ENCODE data around the gene KLF15.

Gene KLF15

GRCh38 chr3:126380011-126380768 is 23.0 kb upstream of the KLF15 start:
- H3K36me3 ChIP-seq (ENCODE audit: control insufficient read depth in 1 of 2, insufficient read depth in 2 of 2, low read length in 2 of 2): no peaks in the 10 kb centered on the region
- H3K4me1 ChIP-seq (ENCODE audit: control insufficient read depth in 1 of 2, insufficient read depth in 2 of 2, low read length in 2 of 2): no peaks in the 10 kb centered on the region
- no peak overlapping the region for H3K27ac ChIP-seq (ENCODE audit: low read length)
- H3K27me3 ChIP-seq (ENCODE audit: low read depth, low read length): no peaks in the 10 kb centered on the region
- no peaks in the 10 kb centered on the region for H3K9me3 ChIP-seq (ENCODE audit: control insufficient read depth in 1 of 2, low read length in 2 of 2)
- H3K4me3 ChIP-seq (ENCODE audit: low read depth in 1 of 2, low read length in 2 of 2): no peak overlapping the region

- Histone ChIP-seq H3K36me3 (ENCODE audit: control insufficient read depth in 1 of 2, insufficient read depth in 2 of 2, low read length in 2 of 2) (no peaks in the 10 kb centered on the region), H3K4me3 (ENCODE audit: low read depth in 1 of 2, low read length in 2 of 2) (no peak overlapping the region), H3K4me1 (ENCODE audit: control insufficient read depth in 1 of 2, insufficient read depth in 2 of 2, low read length in 2 of 2) (peaks cover 0 to 5% of the 10 kb centered on the region in 2 donors), H3K9me3 (ENCODE audit: control insufficient read depth in 1 of 2, low read length in 2 of 2) (no peaks in the 10 kb centered on the region), H3K27me3 (ENCODE audit: low read depth, low read length) (no peaks in the 10 kb centered on the region), H3K27ac (ENCODE audit: low read length) (no peak overlapping the region)
Observed at GRCh38 chr3:126378341-126378751, 21.1 kb upstream of the KLF15 start.

GRCh38 chr3:126377211-126377610 is 20.0 kb upstream of the KLF15 start:
- Histone ChIP-seq H3K4me3 (ENCODE audit: low read depth in 1 of 2, low read length in 2 of 2) (no peak overlapping the region), H3K27ac (ENCODE audit: low read length) (no peak overlapping the region), H3K9me3 (ENCODE audit: control insufficient read depth in 1 of 2, low read length in 2 of 2) (no peaks in the 10 kb centered on the region), H3K27me3 (ENCODE audit: low read depth, low read length) (no peaks in the 10 kb centered on the region), H3K4me1 (ENCODE audit: control insufficient read depth in 1 of 2, insufficient read depth in 2 of 2, low read length in 2 of 2) (peaks cover 0 to 5% of the 10 kb centered on the region in 2 donors), H3K36me3 (ENCODE audit: control insufficient read depth in 1 of 2, insufficient read depth in 2 of 2, low read length in 2 of 2) (no peaks in the 10 kb centered on the region)

- H3K27me3 ChIP-seq (ENCODE audit: low read depth, low read length): no peaks in the 10 kb centered on the region
- no peaks in the 10 kb centered on the region for H3K36me3 ChIP-seq (ENCODE audit: control insufficient read depth in 1 of 2, insufficient read depth in 2 of 2, low read length in 2 of 2)
- H3K9me3 ChIP-seq (ENCODE audit: control insufficient read depth in 1 of 2, low read length in 2 of 2): no peaks in the 10 kb centered on the region
- H3K27ac ChIP-seq (ENCODE audit: low read length): no peak overlapping the region
- H3K4me1 ChIP-seq (ENCODE audit: control insufficient read depth in 1 of 2, insufficient read depth in 2 of 2, low read length in 2 of 2): peaks cover 0 to 5% of the 10 kb centered on the region in 2 donors
- H3K4me3 ChIP-seq (ENCODE audit: low read depth in 1 of 2, low read length in 2 of 2): no peak overlapping the region
Observed at GRCh38 chr3:126376444-126376843, 19.2 kb upstream of the KLF15 start.

GRCh38 chr3:126375835-126376331 is 18.7 kb upstream of the KLF15 start:
- peaks cover 0 to 5% of the 10 kb centered on the region in 2 donors for H3K4me1 ChIP-seq (ENCODE audit: control insufficient read depth in 1 of 2, insufficient read depth in 2 of 2, low read length in 2 of 2)
- no peaks in the 10 kb centered on the region for H3K27me3 ChIP-seq (ENCODE audit: low read depth, low read length)
- no peaks in the 10 kb centered on the region for H3K9me3 ChIP-seq (ENCODE audit: control insufficient read depth in 1 of 2, low read length in 2 of 2)
- no peak overlapping the region for H3K4me3 ChIP-seq (ENCODE audit: low read depth in 1 of 2, low read length in 2 of 2)
- H3K36me3 ChIP-seq (ENCODE audit: control insufficient read depth in 1 of 2, insufficient read depth in 2 of 2, low read length in 2 of 2): no peaks in the 10 kb centered on the region
- no peak overlapping the region for H3K27ac ChIP-seq (ENCODE audit: low read length)

GRCh38 chr3:126373682-126374601 is 16.7 kb upstream of the KLF15 start:
- Histone ChIP-seq H3K36me3 (ENCODE audit: control insufficient read depth in 1 of 2, insufficient read depth in 2 of 2, low read length in 2 of 2) (no peaks in the 10 kb centered on the region), H3K9me3 (ENCODE audit: control insufficient read depth in 1 of 2, low read length in 2 of 2) (no peaks in the 10 kb centered on the region), H3K27ac (ENCODE audit: low read length) (no peak overlapping the region), H3K27me3 (ENCODE audit: low read depth, low read length) (no peaks in the 10 kb centered on the region), H3K4me3 (ENCODE audit: low read depth in 1 of 2, low read length in 2 of 2) (no peak overlapping the region), H3K4me1 (ENCODE audit: control insufficient read depth in 1 of 2, insufficient read depth in 2 of 2, low read length in 2 of 2) (peaks cover 0 to 5% of the 10 kb centered on the region in 2 donors)

GRCh38 chr3:126373146-126373613 is 16.0 kb upstream of the KLF15 start:
- Histone ChIP-seq H3K27ac (ENCODE audit: low read length) (no peak overlapping the region), H3K27me3 (ENCODE audit: low read depth, low read length) (no peaks in the 10 kb centered on the region), H3K9me3 (ENCODE audit: control insufficient read depth in 1 of 2, low read length in 2 of 2) (no peaks in the 10 kb centered on the region), H3K4me1 (ENCODE audit: control insufficient read depth in 1 of 2, insufficient read depth in 2 of 2, low read length in 2 of 2) (peaks cover 0 to 5% of the 10 kb centered on the region in 2 donors), H3K4me3 (ENCODE audit: low read depth in 1 of 2, low read length in 2 of 2) (no peak overlapping the region), H3K36me3 (ENCODE audit: control insufficient read depth in 1 of 2, insufficient read depth in 2 of 2, low read length in 2 of 2) (no peaks in the 10 kb centered on the region)

GRCh38 chr3:126372413-126373145 is 15.4 kb upstream of the KLF15 start:
- Histone ChIP-seq H3K27me3 (ENCODE audit: low read depth, low read length) (no peaks in the 10 kb centered on the region), H3K36me3 (ENCODE audit: control insufficient read depth in 1 of 2, insufficient read depth in 2 of 2, low read length in 2 of 2) (no peaks in the 10 kb centered on the region), H3K4me1 (ENCODE audit: control insufficient read depth in 1 of 2, insufficient read depth in 2 of 2, low read length in 2 of 2) (peaks cover 0 to 5% of the 10 kb centered on the region in 2 donors), H3K27ac (ENCODE audit: low read length) (no peak overlapping the region), H3K4me3 (ENCODE audit: low read depth in 1 of 2, low read length in 2 of 2) (no peak overlapping the region), H3K9me3 (ENCODE audit: control insufficient read depth in 1 of 2, low read length in 2 of 2) (no peaks in the 10 kb centered on the region)

- H3K36me3 ChIP-seq (ENCODE audit: control insufficient read depth in 1 of 2, insufficient read depth in 2 of 2, low read length in 2 of 2): no peaks in the 10 kb centered on the region
- no peak overlapping the region for H3K4me3 ChIP-seq (ENCODE audit: low read depth in 1 of 2, low read length in 2 of 2)
- H3K4me1 ChIP-seq (ENCODE audit: control insufficient read depth in 1 of 2, insufficient read depth in 2 of 2, low read length in 2 of 2): peaks cover 0 to 5% of the 10 kb centered on the region in 2 donors
- no peaks in the 10 kb centered on the region for H3K27me3 ChIP-seq (ENCODE audit: low read depth, low read length)
- H3K9me3 ChIP-seq (ENCODE audit: control insufficient read depth in 1 of 2, low read length in 2 of 2): no peaks in the 10 kb centered on the region
- H3K27ac ChIP-seq (ENCODE audit: low read length): no peak overlapping the region
Observed at GRCh38 chr3:126371096-126371705, 14.0 kb upstream of the KLF15 start.

GRCh38 chr3:126370606-126371005 is 13.4 kb upstream of the KLF15 start:
- Histone ChIP-seq H3K27me3 (ENCODE audit: low read depth, low read length) (no peaks in the 10 kb centered on the region), H3K27ac (ENCODE audit: low read length) (no peak overlapping the region), H3K4me1 (ENCODE audit: control insufficient read depth in 1 of 2, insufficient read depth in 2 of 2, low read length in 2 of 2) (peaks cover 0 to 5% of the 10 kb centered on the region in 2 donors)

More at GRCh38 chr3:126370606-126371005, 13.4 kb upstream of the KLF15 start:
- no peak overlapping the region for H3K4me3 ChIP-seq (ENCODE audit: low read depth in 1 of 2, low read length in 2 of 2)
- no peaks in the 10 kb centered on the region for H3K9me3 ChIP-seq (ENCODE audit: control insufficient read depth in 1 of 2, low read length in 2 of 2)
- H3K36me3 ChIP-seq (ENCODE audit: control insufficient read depth in 1 of 2, insufficient read depth in 2 of 2, low read length in 2 of 2): no peaks in the 10 kb centered on the region
